ENCODE results near the gene RDH5. TPM values are rescaled to one million over a fixed set of nuclear protein-coding genes. Genes with fewer than 3 reads are reported as not detected.

The RDH5 gene
- total RNA-seq, 1 donor from 2014 or later = 4.4 TPM

DNA sequence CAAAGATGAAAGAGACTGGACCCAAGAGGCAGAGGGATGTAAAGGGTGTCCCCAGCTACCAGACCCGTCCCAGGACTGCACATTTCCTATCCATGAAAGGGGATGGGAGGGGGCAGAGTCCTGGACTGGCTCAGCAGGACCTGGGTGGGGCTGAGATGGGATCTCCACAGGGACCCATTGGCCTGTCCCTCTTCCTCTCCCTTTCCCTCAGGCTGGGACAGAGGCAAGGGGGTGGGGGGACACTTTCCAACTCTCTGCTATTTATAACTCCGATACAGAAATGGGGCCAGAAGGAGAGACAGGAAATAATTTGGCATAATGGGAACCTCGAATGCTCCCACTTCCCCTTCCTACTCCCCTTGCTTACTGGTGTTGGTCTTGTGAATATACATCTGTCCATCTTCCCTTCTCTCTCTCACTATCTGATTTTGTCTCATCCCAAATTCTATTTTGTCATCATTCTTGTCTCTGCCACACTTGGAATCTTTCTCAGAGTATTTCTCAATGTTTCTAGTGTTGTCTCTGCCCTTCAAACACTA lies 11.4 kb upstream of the RDH5 start:
- Mint-ChIP-seq H3K4me1 (ENCODE audit: unreplicated experiment) (peaks cover 12% of the 10 kb centered on the region), H3K27me3 (ENCODE audit: unreplicated experiment) (peaks cover 13% of the 10 kb centered on the region), H3K27ac (ENCODE audit: unreplicated experiment) (peak overlapping the region; percentile 44), H3K36me3 (ENCODE audit: low read depth, unreplicated experiment) (peaks cover 3% of the 10 kb centered on the region), H3K4me3 (ENCODE audit: unreplicated experiment) (peak overlapping the region; percentile 84), H3K9me3 (ENCODE audit: unreplicated experiment) (no peaks in the 10 kb centered on the region)
- TF ChIP-seq, protein P1, sequence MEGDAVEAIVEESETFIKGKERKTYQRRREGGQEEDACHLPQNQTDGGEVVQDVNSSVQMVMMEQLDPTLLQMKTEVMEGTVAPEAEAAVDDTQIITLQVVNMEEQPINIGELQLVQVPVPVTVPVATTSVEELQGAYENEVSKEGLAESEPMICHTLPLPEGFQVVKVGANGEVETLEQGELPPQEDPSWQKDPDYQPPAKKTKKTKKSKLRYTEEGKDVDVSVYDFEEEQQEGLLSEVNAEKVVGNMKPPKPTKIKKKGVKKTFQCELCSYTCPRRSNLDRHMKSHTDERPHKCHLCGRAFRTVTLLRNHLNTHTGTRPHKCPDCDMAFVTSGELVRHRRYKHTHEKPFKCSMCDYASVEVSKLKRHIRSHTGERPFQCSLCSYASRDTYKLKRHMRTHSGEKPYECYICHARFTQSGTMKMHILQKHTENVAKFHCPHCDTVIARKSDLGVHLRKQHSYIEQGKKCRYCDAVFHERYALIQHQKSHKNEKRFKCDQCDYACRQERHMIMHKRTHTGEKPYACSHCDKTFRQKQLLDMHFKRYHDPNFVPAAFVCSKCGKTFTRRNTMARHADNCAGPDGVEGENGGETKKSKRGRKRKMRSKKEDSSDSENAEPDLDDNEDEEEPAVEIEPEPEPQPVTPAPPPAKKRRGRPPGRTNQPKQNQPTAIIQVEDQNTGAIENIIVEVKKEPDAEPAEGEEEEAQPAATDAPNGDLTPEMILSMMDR (IDR thresholded peaks at IDR 0.05; ENCODE audit: unreplicated experiment) = no peak
- no peak for DNase-seq (ENCODE audit: low spot score)

DNA sequence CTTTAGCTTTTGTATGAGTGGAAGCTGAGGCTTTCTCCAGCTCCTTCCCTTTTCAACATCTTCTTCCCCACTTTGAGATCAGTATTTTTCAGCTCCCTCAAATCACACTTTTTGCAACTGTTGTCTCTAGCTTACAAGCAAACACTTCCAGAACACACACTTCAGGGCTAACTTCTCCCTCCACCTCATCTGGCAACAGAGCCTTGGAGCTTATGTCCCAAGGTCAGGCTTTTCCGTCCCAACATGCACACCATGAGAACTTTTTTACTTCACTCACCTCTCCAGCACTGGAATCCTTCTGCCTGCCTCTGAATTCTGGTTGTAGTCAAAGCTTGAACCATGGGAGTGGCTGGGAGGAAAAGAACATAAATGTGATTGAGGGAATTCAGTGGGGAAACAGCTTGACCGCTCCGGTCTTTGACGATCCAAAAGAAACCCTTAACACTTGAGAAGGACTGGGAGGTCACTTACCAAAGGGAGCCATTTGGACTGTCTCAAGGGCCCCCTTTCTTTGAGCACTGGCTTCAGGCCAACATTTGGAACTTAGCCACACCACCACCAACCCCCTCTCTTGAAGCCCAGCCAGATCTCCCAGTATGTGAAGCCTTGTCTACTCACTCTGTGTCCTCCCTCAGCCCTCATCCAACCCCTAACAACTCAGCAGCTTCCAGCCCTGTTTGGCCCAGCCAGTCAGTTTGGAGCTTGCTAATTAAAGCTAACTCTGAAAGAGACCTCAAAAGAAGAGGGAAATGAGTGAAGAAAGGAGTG lies 8.2 kb upstream of the RDH5 start:
- DNase-seq (ENCODE audit: low spot score) = no peak
- Mint-ChIP-seq H3K9me3 (ENCODE audit: unreplicated experiment) (no peaks in the 10 kb centered on the region), H3K4me3 (ENCODE audit: unreplicated experiment) (no peak overlapping the region), H3K27me3 (ENCODE audit: unreplicated experiment) (peaks cover 25% of the 10 kb centered on the region), H3K36me3 (ENCODE audit: low read depth, unreplicated experiment) (peaks cover 7% of the 10 kb centered on the region), H3K4me1 (ENCODE audit: unreplicated experiment) (peaks cover 23% of the 10 kb centered on the region), H3K27ac (ENCODE audit: unreplicated experiment) (no peak overlapping the region)
- TF ChIP-seq, protein P1 (IDR thresholded peaks at IDR 0.05; ENCODE audit: unreplicated experiment) = no peak

DNA sequence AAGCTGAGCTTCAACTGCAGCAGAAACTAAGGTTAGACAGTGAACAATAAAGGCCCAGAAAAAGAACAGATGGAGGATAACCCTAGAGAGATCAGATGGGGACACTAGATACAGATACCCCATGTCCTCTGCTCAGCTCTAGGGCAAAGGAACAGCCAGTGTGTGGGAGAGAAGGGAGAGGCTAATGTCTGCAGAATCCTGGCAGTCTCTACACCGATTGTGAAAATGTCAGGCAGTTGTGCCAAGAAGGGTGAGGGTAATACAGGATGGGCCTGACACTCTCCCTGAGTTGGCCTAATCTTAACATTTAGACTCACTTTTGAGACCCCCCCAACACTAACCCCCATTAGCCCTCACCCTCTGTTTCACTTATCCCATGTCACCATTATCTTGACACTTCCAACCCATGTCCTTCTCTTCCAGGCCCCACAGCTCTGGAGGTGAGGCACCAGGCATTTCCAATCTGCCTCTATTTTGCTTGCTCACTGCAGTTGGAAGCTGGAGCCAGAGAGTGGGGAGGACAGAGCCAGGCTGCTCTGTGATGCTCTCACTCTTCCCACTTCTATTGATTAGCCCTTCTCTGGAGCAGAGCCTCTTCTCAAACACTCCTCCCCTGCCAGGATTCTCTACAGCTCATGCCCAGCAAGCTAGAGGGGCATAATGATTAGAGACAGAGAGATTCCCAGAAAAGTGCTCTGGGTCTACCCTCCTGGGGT lies 7.3 kb upstream of the RDH5 start:
- Mint-ChIP-seq H3K27ac (ENCODE audit: unreplicated experiment) (no peak overlapping the region), H3K36me3 (ENCODE audit: low read depth, unreplicated experiment) (peaks cover 7% of the 10 kb centered on the region), H3K27me3 (ENCODE audit: unreplicated experiment) (peaks cover 27% of the 10 kb centered on the region), H3K4me3 (ENCODE audit: unreplicated experiment) (no peak overlapping the region), H3K9me3 (ENCODE audit: unreplicated experiment) (no peaks in the 10 kb centered on the region), H3K4me1 (ENCODE audit: unreplicated experiment) (peaks cover 32% of the 10 kb centered on the region)
- DNase-seq (ENCODE audit: low spot score) = no peak
- TF ChIP-seq, protein P1 (IDR thresholded peaks at IDR 0.05; ENCODE audit: unreplicated experiment) = no peak

DNA sequence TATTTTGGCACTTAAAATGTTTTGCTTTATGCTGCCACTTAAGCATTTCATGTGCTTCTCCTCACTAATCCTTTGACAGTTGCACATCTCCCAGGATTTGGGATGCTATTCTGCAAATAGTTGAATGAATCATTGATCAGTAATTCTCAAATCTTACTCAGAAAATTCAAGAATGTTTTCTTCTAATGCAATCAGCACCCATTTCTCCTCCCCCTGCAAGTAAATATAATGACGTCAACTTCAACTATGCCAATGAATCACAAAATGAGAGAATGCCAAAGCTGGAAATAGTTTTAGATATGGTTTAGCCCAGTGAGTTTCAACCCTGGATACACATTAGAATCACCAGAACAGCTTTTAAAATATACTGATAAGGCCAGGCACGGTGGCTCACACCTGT lies 6.5 kb upstream of the RDH5 start:
- H3K4me3 Mint-ChIP-seq (ENCODE audit: unreplicated experiment) = no peak overlapping the region
- peaks cover 24% of the 10 kb centered on the region for H3K27me3 Mint-ChIP-seq (ENCODE audit: unreplicated experiment)
- peaks cover 11% of the 10 kb centered on the region for H3K36me3 Mint-ChIP-seq (ENCODE audit: low read depth, unreplicated experiment)
- H3K9me3 Mint-ChIP-seq (ENCODE audit: unreplicated experiment) = no peaks in the 10 kb centered on the region
- TF ChIP-seq, protein P1 (IDR thresholded peaks at IDR 0.05; ENCODE audit: unreplicated experiment) = no peak
- no peak overlapping the region for H3K27ac Mint-ChIP-seq (ENCODE audit: unreplicated experiment)
- peaks cover 34% of the 10 kb centered on the region for H3K4me1 Mint-ChIP-seq (ENCODE audit: unreplicated experiment)
- no peak for DNase-seq (ENCODE audit: low spot score)
